ENCODE results near the gene PHC2.

The PHC2 gene

DNA sequence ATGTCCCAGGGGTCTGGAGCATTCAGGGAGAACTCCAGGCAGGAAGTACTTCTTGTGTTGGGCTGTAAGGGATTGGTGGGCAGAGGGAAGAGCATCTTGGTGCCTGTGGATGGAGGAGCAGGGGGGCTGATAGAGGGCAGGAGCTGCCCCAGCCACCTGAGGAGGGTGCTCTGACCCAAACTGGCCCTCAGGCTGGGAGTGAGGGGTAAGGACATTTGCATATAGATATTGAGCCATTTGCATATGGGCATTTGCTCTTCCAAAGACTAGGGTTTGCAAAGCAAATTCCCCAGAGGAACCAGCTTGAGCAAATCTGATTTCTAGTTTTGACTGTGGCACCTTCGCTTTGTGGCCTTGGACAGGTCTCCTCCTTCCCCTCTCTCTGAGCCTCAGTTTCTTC is 156.4 kb downstream of the PHC2 start:
- no peak for DNase-seq (ENCODE audit: low read depth in 2 of 3, low spot score in 2 of 3)

DNA sequence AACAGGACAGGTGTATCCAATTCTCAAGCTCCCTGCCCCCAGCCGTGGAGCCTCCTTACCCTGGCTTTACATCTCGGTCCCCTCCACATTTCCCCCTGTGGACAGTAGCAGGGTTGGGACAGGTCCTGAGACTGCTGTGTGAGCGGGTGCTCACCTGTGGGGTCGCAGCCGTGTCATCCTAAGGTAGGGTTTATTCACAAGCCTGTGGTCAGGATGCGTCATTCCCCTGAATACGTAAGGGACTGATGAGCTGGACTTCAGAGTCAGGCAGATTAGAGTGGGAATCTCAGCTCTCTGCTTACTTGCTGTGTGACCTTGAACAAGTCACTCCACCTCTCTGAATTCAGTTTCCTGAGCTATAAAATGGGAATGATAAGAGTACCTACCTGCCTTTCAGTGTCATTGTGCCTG is 156.9 kb downstream of the PHC2 start:
- no peak for DNase-seq (ENCODE audit: low read depth in 2 of 3, low spot score in 2 of 3)
